Activated CD8-positive, alpha-beta memory T cell treated with anti-CD3 and anti-CD28 coated beads for 48 hours (primary cell): ENCODE measurements around the gene NDUFV1.
"Not testable (repeated sequence)": the region's sequence is repeated elsewhere in the genome, so short reads cannot be mapped to it uniquely, and the experiment has no call there.

Experiments used
- DNase-seq, 3 experiments: peaks; one replicate each; pipeline ENCODE4 v3.0.0-alpha.2; 2020; ENCODE audit warnings: low read depth in 2 of 3, low spot score in 2 of 3

NDUFV1 gene

DNA sequence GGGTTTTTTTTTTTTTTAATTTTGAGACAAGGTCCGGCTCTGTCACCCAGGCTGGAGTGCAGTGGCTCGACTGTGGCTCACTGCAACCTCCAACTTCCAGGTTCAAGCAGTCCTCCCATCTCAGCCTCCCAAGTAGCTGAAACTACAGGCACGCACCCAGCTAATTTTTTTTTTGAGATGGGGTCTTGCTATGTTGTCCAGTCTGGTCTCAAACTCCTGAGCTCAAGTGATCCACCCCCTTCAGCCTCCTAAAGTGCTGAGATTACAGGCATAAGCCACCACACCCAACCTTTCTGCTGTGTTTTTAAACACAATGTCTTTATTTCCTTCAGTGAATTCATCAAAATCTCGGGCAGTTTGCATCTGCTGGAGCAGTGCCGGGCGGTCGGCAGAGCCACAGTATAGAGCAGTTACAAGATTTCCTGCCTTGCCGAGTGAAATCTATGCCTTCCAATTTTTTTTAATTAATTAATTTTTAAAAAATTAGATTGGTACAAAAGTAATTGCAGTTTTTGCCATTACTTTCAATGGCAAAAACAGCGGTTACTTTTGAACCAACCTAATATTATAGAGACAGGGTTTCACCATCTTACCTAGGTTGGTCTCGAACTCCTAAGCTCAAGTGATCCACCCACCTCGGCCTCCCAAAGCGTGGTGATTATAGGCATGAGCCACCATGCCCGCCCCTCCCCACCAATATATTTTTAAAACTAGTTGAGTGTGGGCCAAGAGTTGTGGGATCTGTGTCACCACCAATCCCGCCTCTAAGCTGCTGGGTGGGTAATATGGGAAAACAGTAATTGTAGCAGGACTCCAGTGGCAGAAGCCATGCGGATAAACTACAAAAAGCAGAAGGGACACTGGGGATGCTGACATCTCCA, 46.5 kb downstream of the NDUFV1 start:
- DNase-seq = no peak

DNA sequence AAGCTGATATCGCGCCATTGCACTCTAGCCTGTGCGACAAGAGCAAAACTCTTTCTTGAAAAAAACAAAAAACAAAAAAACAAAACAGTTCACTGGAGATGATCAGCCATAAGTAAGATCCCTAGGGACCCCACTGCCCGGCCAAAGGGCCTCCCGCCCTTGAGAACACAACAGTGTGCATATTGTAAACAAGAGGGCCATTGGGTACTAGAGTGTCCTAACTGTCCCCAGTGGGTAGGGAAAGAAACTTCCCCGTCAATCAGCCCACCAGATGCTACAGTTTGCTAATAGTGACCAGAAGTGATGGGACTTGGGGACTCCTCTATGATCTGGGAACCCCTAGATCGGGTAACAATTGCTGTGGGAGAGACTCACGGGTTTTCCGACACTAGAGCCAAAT, 47.5 kb downstream of the NDUFV1 start:
- DNase-seq = no peak

DNA sequence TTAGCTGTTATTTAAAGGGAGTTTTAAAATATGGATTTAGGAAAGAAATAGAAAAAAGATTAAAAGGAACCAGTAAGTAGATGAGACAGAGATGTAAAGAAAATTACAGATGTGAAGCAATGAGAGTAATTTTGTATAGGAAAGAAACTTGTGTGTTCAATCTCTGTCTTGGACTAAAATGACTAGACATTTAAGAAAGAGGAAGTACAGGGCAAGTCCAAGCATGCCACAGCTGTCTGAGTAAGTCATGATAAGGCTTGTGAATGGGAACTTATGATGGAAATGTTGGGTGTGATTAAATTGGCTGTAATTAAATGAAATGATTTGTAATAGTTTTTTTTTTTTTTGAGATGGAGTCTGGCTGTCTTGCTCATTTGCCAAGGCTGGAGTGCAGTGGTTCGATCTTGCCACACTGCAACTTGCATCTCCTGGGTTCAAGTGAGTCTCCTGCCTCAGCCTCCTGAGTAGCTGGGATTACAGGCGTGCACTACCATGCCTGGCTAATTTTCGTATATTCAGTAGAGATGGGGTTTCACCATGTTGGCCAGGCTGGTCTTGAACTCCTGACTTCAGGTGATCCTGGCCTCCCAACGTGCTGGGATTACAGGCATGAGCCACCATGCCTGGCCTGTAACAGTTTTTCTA, 49.7 kb downstream of the NDUFV1 start:
- no peak for DNase-seq

DNA sequence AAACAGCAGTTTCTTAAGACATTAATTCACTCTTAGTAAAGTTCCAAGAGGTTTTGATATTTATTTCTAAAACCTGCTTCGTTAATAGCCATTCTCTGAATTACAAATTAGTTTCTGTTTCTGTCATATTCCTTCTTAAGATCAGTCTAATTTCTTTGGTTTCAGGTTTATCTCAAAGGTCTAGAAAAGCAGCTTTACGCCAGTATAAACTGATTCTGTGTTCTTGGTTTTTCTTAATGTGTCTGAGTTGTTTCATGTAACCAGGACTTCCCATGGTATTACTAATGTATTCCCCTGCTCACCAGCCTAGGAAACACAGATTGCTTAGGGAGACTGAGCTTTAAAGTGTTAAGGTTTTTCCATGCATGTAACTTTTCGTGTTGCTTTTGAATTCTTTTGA, 50.6 kb downstream of the NDUFV1 start:
- no peak for DNase-seq

DNA sequence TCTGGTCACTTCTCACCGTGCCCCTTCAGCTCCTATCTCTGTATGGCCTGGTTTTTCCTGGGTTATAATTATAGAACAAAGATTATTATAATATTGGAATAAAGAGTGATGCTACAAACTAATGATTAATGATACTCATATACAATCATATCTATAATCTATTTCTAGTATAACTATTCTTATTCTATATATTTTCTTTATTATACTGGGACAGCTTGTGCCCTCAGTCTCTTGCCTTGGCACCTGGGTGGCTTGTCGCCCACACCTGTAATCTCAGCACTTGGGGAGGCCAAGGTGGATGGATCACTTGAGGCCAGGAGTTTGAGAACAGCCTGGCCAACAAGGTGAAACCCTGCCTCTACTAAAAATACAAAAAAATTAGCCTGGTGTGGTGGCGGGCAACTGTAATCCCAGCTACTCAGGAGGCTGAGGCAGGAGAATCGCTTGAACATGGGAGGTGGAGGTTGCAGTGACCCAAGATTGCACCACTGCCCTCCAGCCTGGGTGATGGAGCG, 53.0 kb downstream of the NDUFV1 start:
- not testable (repeated sequence) for DNase-seq

DNA sequence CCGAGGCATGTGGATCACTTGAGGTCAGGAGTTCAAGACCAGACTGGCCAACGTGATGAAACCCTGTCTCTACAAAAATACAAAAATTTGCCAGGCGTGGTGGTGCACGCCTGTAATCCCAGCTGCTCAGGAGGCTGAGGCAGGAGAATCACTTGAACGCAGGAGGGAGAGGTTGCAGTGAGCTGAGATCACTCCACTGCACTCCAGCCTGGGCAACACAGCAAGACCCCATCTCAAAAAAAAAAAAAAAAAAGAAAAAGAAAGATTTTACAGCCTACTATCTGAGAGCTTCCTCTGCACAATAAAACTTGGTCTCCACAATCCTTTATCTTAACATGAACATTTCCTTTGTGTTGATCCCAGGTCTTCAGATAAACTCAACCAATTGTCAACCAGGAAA, 54.0 kb downstream of the NDUFV1 start:
- not testable (repeated sequence) for DNase-seq
